Stimulated activated CD8-positive, alpha-beta memory T cell treated with anti-CD3 and anti-CD28 coated beads, Interleukin-15, amount 100 ng/mL, for 4 hours (primary cell): Measurements from ENCODE around the gene ATXN10.

ENCODE experiments used
- DNase-seq, 2 donors: peaks; one replicate each; pipeline ENCODE4 v3.0.0-alpha.2; 2020; ENCODE audit warnings: low read depth in 2 of 2

The ATXN10 gene

GRCh38 chr22:45890351-45890635 is 218.7 kb downstream of the ATXN10 start:
- no peak for DNase-seq

DNA sequence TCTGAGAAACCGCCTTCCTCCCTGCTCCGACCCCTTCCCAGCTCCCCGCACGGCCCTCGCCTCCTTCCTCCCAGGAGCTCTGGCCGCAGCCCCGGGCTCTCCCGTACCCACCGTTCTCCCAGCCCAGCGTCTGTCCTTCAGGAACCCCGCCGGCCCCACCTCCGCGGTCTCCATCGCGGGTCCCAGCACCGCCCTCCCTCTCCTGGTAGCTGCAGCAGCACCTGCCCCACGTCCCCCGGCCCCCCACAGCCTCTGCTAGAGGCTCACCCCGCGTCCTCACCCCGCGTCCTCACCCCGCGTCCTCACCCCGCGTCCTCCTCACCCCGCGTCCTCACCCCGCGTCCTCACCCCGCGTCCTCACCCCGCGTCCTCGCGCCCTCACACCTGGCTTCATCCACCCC is 219.4 kb downstream of the ATXN10 start:
- DNase-seq: no peak

DNA sequence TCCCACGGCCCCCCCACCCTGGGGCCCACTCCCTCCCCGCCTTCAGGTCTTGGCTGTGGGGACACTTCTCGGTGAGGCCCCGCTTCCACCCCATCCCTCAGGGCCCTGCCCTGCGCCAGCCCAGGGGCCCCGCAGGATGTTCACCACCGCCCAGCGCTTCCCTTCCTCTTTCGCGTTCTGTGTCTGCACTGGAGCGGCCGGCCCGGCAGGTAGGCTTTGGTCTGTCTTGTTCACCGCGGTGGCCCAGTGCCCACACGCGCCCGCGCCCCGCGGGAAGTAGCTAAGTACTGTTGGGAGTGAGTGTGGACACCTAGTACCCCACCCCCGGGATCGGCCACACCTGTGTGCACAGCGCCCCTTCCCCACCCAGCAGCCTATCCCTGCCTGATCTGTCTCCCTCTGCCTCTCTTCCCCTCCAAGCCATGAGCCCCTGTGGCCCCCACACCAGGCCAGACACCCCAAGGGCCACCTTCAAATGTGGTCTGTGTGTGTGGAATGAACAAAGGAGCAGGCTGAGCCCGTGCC is 219.9 kb downstream of the ATXN10 start:
- no peak for DNase-seq

DNA sequence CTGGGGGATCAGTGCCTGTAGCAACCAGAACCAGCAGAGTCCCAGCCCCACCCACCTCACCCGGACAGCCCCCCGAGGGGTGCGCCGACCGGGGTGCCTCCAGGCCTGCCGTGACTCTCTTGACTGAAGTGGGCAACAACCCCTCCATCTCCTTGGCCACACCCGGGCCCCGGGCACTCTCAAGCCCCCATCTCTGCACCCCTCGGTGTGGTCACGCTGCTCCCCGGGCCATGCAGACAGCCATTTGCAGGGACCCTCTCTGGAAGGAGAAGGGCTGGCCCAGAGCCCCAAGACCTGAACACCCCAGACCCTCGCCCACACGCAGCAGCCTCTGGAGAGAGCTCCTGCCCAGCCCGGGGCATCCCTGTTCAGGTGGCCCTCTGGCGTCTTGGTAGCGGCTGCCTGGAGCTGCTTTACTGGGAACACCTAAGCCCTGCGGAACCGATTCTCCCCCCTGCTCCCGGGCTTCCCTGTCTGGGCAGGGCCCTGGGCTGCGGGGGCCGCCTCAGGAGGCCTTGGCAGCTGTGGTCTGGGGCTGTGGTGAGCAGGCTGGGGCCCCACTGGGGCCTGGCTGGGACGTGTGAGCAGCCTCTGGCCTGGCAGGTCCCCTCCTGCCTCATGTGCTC is 220.5 kb downstream of the ATXN10 start:
- no peak for DNase-seq

DNA sequence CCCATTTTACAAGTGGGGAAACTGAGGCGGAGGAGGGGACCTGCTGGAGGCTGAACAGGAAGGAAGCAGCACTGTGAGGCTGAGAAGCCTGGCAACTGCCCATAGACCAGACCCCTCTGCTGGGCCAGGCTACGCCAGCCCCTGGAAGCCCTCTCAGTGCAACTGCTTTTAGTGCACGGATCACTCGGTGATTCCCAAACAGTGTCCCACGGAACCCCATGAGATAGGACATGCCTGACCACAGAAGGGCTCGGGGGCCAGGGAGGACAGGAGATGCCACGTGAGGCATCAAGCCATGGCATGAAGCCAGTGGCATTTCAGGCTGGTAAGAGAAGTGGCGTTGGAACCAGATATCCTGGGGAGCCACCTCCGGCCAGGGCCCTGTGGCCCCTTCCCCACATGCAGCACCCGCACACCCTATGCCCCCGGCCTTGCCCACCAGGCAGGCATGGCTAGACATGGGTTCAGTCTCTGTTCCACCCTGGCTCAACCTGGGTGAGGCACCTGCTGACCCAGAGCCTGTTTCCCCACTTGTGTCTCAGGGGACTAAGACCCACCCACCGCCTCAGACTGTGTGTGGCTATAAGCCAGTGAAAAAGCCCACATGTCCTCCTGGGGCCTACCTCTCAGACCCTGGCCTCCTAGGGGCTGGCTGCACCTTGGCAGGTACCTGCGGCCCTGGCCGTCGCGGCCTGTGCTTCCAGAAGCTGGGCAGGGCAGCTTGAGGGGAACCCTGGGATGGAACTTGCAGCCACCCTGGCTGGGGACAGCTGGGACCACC is 221.2 kb downstream of the ATXN10 start:
- no peak for DNase-seq

- DNase-seq: no peak
Observed at GRCh38 chr22:45893516-45893915, 221.9 kb downstream of the ATXN10 start.
